Stimulated activated CD4-positive, alpha-beta T cell treated with anti-CD3 and anti-CD28 coated beads, Interleukin-4, amount 100 ng/mL, for 4 hours (primary cell): ENCODE measurements around the gene NTNG2.
"Not testable (repeated sequence)": the region's sequence is repeated elsewhere in the genome, so short reads cannot be mapped to it uniquely, and the experiment has no call there.

Experiments
- DNase-seq, 2 experiments: peaks; one replicate each; pipeline ENCODE4 v3.0.0-alpha.2; 2020

The NTNG2 gene

GRCh38 chr9:132161743-132162184 lies at the start of gene NTNG2:
TSS of gene NTNG2 (plus strand) at chr9:132162058. CDS start at chr9:132166832, 4,774 bp downstream.
- no peak for DNase-seq

DNA sequence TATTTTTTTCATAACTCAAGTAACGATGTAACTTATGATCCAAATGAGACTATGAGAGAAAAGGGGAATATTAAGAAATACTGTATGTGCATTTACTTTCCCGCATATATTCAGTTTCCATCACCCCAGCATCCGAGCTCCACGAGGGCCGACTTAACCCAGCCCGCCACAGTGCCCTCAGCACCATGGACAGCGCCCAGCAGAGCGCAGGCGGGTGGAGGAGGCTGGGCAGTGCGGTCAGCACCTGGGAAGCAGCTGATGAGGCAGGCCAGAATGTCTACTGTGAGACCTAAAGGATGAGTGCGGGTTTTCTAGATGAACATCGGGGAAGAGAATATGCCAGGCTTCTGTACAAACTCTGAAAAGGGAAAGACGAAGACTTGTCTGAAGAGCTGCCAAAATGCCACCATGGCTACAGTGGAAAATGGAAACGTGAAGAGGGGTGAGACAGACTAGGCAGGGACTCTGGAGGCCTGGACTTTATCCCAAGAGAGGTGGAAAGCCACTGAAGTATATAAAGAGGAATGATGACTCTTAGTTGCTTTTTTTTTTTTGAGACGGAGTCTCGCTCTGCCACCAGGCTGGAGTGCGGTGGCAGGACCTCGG lies 47.7 kb upstream of the NTNG2 start:
- DNase-seq = peak in 1 of 2 experiments; percentile 42

GRCh38 chr9:132116583-132116982 lies 45.3 kb upstream of the NTNG2 start:
- DNase-seq = no peak

DNA sequence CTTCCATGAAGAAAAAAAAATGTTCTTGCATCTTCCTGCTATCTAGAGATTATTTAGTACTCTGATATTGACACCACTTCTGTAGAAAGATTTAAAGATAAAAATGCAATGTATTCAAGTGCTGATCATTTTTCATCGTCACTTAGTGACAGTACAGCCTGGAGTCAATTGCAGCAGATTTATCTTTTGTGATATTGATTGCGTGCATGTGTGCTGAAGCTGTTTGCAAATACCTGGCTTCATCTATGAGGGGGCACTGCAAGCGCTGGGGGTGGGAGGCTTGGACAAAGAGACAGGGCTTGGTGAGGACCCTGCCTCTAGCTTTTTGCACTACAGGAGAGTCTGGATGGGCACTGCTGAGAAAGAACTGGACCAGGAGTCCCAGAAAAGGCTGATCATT lies 44.2 kb upstream of the NTNG2 start:
- no peak for DNase-seq

DNA sequence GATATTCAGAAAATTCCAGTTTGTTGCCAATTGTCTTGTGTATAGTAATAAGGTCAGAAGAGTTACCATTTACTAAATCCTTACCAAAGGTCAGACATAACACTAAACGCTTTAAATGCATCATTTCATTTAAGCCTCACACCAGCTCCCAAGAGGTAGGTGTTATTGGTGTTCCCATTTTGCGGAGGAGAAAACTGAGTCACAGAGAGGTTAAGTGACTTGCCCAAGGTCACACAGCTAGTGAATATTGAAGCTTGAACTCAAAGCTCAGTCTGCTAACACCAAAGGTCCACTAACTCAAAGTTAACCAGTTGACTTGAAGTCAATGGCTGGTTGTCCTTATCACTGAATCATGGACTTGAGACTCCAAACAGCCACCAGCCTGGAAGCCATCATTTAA lies 40.8 kb upstream of the NTNG2 start:
- DNase-seq = no peak

DNA sequence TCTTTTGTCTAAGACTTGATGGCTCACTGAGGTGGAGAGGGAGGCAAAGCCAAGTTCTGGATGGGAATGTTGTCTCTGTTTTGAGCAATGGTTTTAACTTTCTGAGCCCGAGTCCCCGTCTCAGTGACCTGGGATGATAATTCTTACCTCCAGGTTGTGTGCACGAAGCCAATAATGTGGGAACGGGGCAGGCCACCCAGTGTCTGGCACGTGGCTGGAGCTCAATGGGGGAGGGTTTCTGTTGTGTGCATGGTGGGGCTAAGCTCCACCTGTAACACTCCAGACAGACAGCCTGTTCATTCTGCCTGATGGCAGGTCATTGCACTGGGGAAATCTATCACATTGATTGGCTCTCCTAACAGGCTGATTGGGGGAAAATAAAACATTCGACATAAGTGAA lies 37.1 kb upstream of the NTNG2 start:
- no peak for DNase-seq

GRCh38 chr9:132125361-132125760 lies 36.5 kb upstream of the NTNG2 start:
- DNase-seq = no peak

DNA sequence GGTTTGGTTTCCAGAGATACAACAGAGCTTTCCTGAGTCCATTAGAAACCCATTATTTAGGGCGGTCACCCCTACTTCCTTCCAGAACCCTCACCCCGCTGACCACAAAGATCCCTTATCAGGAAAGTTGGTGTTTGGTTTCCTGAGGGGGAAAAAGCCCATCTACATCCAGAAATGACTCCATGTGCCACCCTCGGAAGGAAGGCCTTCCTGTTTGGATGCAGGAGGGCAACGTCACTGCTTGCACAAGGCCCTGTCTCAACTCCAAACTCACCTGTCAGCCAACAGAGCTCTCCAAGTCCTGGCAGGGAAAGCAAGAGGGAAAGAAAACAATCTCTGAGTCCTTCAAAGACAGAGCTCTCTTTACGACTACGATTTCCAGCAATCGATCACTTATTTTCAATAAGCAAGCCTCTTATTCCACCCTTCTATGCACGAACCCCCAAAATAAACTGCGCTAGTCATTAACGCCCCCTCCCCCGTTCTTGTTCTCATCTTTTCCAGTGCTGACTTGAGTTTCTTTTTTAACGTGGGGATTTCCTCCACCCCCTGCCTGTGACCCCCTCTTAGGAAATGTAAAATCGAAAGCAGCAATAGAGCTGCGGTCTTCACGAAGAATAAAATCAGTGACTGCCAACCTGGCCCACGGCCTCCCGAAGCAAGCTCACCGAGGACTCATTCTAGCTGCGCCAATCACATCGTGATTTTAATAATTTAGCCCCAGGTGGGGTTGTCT lies 35.7 kb upstream of the NTNG2 start:
- DNase-seq = peak; percentile 7 to 35

- DNase-seq = no peak
These were observed 35.1 kb upstream of the NTNG2 start for GRCh38 chr9:132126680-132127236.

DNA sequence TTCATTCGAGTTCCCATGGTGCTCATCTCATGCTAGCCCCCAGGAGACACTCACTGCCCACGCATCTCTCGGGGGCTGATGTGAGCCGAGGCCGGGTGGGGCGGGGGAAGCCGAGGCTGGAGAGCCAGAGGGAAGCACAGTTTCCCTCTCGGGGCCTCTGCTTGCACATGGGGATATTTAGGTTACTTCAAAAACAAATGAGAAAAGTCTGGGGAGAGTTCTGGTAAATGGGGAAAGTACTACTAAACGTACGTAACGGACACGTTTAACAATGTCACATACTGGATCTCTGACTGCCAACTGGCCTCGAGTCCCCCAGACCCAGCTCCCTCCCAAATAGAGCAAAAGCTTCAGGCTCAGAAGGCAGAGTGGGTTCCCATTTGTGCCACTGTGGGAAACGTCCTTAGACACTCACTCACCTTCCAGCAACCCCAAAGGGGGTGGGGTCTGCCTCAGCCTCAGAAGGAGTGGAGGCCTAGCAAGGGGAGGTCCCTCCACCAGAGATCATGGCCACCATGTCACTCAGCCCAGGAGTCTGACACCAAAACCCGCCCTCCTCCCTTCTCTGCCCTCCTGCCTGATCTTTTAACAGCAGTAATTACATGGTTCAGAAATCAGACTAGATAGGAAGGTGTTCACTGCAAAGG lies 33.8 kb upstream of the NTNG2 start:
- DNase-seq = no peak

DNA sequence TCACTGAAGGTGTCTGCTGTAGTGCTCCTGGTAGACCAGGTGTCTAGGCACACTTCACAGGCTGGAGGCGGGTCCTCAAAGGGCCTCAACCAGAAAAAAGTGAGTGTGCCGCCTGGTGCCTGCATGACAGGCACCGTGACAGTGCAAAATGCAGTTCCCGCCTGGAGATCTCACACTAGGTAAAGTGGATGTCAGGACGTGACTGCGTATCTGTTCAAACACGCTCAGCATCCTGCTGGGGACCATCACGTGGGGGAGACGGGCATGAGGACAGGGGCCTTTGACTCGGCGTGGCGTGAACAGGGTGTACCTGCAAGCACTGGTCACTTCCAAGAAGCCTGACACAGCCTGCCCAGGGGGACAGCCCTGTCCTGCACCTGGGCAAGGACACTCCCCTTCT lies 32.3 kb upstream of the NTNG2 start:
- DNase-seq = no peak

DNA sequence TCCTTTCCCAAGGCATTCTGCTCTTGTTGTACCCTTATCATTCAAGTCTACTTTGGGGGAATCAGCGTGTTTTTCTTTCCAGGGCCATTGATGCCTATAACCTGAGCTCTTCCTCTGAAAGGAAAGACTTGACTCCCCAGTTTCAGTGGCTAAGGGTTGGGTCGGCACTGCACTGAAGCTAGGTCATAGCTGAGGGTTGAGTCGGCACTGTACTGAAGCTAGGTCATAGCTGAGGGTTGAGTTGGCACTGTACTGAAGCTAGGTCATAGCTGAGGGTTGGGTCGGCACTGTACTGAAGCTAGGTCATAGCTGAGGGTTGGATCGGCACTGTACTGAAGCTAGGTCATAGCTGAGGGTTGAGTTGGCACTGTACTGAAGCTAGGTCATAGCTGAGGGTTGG lies 27.8 kb upstream of the NTNG2 start:
- not testable (repeated sequence) for DNase-seq

GRCh38 chr9:132135456-132135855 lies 26.4 kb upstream of the NTNG2 start:
- DNase-seq = no peak

DNA sequence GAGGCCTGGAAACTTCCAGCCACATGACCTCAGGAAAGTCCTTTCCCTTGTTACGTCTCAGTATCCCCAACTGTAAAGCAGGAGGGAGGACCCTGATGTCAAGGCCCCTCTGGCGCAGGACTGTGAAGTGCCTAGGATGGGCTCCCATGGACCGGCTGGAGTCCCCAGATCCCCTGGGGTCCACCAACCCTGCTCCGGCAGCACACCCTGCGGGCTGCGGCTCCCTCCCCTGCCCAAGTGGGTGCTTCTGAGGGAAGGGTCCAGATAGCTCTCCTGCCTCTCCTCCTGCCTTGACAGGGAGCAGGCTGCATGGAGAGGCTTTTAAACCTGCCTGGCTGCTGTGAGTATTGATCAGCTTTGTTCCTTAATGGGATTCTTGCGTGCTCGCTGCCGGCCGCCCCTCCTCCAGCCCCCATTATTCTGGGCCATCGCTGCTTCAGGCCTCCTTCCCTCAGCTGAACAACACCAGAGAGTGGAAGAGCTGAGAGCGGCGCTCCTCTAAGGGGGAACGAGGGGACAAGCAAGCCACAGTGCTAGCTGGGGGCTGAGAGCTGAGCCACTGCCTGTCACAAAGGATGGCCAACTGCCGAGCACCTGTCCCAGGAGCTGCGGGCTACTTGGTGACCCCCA lies 25.6 kb upstream of the NTNG2 start:
- DNase-seq = no peak

GRCh38 chr9:132141344-132141947 lies 20.4 kb upstream of the NTNG2 start:
- no peak for DNase-seq

- no peak for DNase-seq
These were observed 19.8 kb upstream of the NTNG2 start for GRCh38 chr9:132141948-132142594.

DNA sequence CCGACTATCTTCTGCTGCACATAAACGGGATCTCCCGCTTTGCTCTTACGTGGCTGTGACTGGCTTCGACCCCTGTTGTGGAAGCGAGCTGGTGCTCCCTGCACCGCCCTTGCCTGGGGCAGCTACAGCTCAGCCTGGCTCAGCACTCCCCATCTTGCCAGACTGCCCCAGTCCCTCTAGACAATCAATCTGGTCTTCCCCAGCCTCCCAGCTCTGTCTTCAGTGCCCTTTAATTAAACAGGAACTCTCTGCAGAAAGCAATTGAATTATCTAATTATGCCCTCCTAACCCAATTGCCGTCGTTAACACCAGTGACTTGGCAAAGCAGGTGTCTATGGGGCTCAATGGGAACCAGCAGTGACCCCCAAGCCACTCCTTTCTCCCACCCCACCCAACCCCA lies 18.9 kb upstream of the NTNG2 start:
- DNase-seq = no peak

GRCh38 chr9:132143359-132143758 lies 18.5 kb upstream of the NTNG2 start:
- no peak for DNase-seq

DNA sequence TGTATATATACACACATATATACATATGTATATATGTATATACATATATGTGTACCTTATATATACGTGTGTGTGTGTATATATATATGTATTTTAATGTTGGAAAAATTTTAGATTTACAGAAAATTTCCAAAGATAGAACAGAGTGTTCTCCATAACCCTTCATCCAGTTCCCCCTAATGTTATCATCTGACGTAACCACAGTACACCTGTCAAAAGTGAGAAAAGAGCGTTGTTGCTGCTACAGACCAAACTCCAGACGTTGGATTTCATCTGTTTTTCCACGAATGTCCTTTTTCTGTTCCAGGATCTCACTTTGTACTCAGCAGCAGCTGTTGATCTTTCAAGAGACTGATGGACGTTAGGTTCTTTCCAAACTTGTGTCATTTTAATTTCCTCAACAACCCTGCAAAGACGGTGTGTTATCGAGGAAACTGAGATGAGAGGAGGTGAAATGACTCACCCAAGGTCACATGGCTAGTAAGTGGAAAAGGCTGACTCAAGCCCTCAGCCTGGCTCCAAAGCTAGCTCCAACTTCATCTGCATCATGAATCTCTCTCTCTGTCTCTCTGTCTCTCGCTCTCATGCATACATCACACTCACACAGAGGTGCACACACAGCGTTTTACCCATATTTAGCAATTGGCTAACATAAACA lies 17.0 kb upstream of the NTNG2 start:
- DNase-seq = no peak

DNA sequence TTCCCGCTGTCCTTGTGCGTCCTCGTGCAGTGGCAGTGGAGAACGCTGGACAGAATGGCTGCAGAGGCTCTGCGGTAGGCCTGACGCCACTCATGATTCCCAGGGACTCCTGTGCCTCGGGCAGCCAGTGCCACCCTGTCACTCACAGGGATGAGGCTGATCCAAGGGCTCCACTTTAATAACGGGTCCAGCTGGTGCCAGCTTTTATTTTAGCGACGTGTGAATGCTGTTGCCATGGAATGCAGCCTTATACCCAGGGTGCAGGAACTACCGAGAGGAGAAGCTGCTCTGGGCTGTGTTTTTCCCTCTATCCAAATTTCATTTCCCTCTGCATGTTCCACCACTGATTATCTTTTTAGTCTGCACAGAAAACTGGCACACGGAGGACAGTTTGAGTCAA lies 15.8 kb upstream of the NTNG2 start:
- DNase-seq = no peak

DNA sequence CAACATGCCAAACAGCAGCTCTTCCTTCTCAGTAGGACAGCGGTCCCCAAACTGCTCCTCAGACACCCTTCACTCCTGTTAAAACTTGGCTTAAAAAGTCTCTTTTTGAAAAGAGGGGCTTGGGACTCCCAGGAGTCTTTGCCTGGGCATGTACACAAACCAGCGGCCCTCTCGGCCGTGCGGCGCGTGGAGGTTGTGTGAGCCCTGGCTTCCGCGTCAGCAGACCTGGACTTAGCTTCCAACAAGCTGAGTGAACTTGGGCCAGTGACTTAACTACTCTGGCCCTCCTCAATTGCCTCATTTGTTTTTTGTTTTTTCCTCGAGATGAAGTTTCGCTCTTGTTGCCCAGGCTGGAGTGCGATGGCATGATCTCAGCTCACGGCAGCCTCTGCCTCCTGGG lies 15.3 kb upstream of the NTNG2 start:
- DNase-seq = no peak

DNA sequence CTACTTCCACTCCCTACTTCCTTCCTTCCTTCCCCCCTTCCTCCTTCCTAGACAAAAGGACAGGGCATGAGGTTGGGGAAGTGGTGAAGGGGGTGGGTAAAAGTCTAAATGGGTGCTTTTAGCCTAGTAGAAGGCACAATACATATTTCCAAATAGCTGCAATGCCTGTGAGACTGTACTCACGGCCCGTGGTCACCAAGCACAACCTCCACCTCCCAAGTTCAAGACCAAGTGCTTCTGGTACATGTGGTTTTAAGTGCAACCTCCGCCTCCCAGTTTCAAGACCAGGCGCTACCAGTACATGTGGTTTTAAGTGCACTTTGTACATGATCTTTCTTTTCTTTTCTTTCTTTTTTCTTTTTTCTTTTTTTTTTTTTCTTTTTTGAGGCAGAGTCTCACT lies 14.5 kb upstream of the NTNG2 start:
- DNase-seq = no peak
